ENCODE data around the gene KCNJ11.

DNA sequence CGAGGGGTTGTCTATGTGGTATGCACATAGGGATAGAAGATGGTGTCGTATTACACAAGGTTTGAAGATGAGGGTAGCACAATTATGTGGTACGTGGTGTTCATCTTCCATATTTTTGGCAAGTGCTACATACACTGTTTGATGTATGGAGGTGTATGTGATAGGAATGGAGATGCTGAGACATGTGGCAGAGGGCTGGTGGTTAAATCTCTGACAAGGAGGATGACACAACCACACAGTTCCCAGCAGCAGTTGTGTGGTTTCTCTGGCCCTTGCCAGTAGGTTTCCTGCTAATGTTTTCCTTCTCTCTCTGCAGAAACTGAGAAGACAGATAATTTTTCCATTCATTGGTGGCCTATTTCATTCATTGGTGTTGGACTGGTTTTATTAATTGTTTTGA lies 19.9 kb downstream of the KCNJ11 start:
- TF ChIP-seq EZH2phosphoT487 (IDR thresholded peaks at IDR 0.05) (no peak), EZH2 (IDR thresholded peaks at IDR 0.05) (no peak)
- TF ChIP-seq, protein P1, sequence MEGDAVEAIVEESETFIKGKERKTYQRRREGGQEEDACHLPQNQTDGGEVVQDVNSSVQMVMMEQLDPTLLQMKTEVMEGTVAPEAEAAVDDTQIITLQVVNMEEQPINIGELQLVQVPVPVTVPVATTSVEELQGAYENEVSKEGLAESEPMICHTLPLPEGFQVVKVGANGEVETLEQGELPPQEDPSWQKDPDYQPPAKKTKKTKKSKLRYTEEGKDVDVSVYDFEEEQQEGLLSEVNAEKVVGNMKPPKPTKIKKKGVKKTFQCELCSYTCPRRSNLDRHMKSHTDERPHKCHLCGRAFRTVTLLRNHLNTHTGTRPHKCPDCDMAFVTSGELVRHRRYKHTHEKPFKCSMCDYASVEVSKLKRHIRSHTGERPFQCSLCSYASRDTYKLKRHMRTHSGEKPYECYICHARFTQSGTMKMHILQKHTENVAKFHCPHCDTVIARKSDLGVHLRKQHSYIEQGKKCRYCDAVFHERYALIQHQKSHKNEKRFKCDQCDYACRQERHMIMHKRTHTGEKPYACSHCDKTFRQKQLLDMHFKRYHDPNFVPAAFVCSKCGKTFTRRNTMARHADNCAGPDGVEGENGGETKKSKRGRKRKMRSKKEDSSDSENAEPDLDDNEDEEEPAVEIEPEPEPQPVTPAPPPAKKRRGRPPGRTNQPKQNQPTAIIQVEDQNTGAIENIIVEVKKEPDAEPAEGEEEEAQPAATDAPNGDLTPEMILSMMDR (IDR thresholded peaks at IDR 0.05): no peak

All from neural progenitor cell (in vitro differentiated cells).